HG03066 (cell line): ENCODE data around the gene RBL2.
"Not testable (repeated sequence)": the region's sequence is repeated elsewhere in the genome, so short reads cannot be mapped to it uniquely, and the experiment has no call there.

ENCODE experiments used
- ATAC-seq: cut with Tn5 transposase; IDR thresholded peaks from one replicate; pipeline ENCODE4 v1.9.1; 2021; ENCODE audit warnings: low read depth; ENCODE audit not compliant: unreplicated experiment

RBL2 gene

GRCh38 chr16:53529513-53529912 is 95.2 kb downstream of the RBL2 start:
- no peak for ATAC-seq

GRCh38 chr16:53530046-53530445 is 95.8 kb downstream of the RBL2 start:
- ATAC-seq: no peak

GRCh38 chr16:53530741-53531140 is 96.5 kb downstream of the RBL2 start:
- no peak for ATAC-seq

GRCh38 chr16:53534206-53534605 is 99.9 kb downstream of the RBL2 start:
- ATAC-seq: no peak

GRCh38 chr16:53537626-53538025 is 103.4 kb downstream of the RBL2 start:
- ATAC-seq: no peak

GRCh38 chr16:53539346-53539745 is 105.1 kb downstream of the RBL2 start:
- ATAC-seq: not testable (repeated sequence)

GRCh38 chr16:53539759-53540718 is 105.8 kb downstream of the RBL2 start:
- not testable (repeated sequence) for ATAC-seq
